ENCODE measurements around the gene C2CD4B.

Gene C2CD4B

GRCh38 chr15:62145015-62145735 is 19.9 kb downstream of the C2CD4B start (continued):
- TF ChIP-seq, protein P1, sequence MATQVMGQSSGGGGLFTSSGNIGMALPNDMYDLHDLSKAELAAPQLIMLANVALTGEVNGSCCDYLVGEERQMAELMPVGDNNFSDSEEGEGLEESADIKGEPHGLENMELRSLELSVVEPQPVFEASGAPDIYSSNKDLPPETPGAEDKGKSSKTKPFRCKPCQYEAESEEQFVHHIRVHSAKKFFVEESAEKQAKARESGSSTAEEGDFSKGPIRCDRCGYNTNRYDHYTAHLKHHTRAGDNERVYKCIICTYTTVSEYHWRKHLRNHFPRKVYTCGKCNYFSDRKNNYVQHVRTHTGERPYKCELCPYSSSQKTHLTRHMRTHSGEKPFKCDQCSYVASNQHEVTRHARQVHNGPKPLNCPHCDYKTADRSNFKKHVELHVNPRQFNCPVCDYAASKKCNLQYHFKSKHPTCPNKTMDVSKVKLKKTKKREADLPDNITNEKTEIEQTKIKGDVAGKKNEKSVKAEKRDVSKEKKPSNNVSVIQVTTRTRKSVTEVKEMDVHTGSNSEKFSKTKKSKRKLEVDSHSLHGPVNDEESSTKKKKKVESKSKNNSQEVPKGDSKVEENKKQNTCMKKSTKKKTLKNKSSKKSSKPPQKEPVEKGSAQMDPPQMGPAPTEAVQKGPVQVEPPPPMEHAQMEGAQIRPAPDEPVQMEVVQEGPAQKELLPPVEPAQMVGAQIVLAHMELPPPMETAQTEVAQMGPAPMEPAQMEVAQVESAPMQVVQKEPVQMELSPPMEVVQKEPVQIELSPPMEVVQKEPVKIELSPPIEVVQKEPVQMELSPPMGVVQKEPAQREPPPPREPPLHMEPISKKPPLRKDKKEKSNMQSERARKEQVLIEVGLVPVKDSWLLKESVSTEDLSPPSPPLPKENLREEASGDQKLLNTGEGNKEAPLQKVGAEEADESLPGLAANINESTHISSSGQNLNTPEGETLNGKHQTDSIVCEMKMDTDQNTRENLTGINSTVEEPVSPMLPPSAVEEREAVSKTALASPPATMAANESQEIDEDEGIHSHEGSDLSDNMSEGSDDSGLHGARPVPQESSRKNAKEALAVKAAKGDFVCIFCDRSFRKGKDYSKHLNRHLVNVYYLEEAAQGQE (tag by site-specific recombination; IDR thresholded peaks at IDR 0.05): no peak
- TF ChIP-seq ZNF132 (tag by site-specific recombination; IDR thresholded peaks at IDR 0.05; ENCODE audit: borderline replicate concordance) (no peak), ZNF514 (tag by site-specific recombination; IDR thresholded peaks at IDR 0.05) (no peak), ZNF16 (tag by site-specific recombination; IDR thresholded peaks at IDR 0.05; ENCODE audit: low read depth) (no peak), KLF17 (tag by site-specific recombination; IDR thresholded peaks at IDR 0.05) (no peak), ZNF292 (tag by site-specific recombination; IDR thresholded peaks at IDR 0.05; ENCODE audit: borderline replicate concordance, low read depth) (no peak), ZBTB44 (tag by site-specific recombination; IDR thresholded peaks at IDR 0.05) (no peak), YY1 (tag by site-specific recombination; IDR thresholded peaks at IDR 0.05) (no peak)
- TF ChIP-seq, protein P2, sequence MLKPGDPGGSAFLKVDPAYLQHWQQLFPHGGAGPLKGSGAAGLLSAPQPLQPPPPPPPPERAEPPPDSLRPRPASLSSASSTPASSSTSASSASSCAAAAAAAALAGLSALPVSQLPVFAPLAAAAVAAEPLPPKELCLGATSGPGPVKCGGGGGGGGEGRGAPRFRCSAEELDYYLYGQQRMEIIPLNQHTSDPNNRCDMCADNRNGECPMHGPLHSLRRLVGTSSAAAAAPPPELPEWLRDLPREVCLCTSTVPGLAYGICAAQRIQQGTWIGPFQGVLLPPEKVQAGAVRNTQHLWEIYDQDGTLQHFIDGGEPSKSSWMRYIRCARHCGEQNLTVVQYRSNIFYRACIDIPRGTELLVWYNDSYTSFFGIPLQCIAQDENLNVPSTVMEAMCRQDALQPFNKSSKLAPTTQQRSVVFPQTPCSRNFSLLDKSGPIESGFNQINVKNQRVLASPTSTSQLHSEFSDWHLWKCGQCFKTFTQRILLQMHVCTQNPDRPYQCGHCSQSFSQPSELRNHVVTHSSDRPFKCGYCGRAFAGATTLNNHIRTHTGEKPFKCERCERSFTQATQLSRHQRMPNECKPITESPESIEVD (tag by site-specific recombination; IDR thresholded peaks at IDR 0.05): no peak

- no peaks in the 10 kb centered on the region for H3K36me3 ChIP-seq (ENCODE audit: control insufficient read depth in 2 of 2, insufficient read depth in 1 of 2, low read length in 2 of 2)
- ChIA-PET POLR2A (no interaction called here), CTCF (interaction anchor here (1.2 kb wide), 1 partner anchor 111 kb away, joined by 3 read pairs; no protein-coding TSS in a partner anchor)
- H3K4me3 ChIP-seq (ENCODE audit: low read depth, low read length): no peak overlapping the region
- H3K27ac ChIP-seq (ENCODE audit: extremely low read depth, low read depth, low read length): no peak overlapping the region
- TF ChIP-seq ZBTB26 (tag by site-specific recombination; optimal IDR thresholded peaks at IDR 0.05) (no peak), ZNF596 (tag by site-specific recombination; IDR thresholded peaks at IDR 0.05) (no peak), ZNF324 (tag by site-specific recombination; IDR thresholded peaks at IDR 0.05) (no peak)
- H3K4me1 ChIP-seq (ENCODE audit: control insufficient read depth, insufficient read depth, low read length): peaks cover 6% of the 10 kb centered on the region
- no peaks in the 10 kb centered on the region for H3K9me3 ChIP-seq (ENCODE audit: control insufficient read depth, insufficient read depth, low read depth, low read length)
These were observed 22.3 kb downstream of the C2CD4B start for GRCh38 chr15:62142736-62143135.

Measured in HEK293 (cell line).